Measurements from ENCODE around the gene CREB5. TPM values are rescaled to one million over a fixed set of nuclear protein-coding genes. Genes with fewer than 3 reads are reported as not detected.

Gene CREB5
- total RNA-seq, 1 experiment from 2014 or later = 1.3 TPM

DNA sequence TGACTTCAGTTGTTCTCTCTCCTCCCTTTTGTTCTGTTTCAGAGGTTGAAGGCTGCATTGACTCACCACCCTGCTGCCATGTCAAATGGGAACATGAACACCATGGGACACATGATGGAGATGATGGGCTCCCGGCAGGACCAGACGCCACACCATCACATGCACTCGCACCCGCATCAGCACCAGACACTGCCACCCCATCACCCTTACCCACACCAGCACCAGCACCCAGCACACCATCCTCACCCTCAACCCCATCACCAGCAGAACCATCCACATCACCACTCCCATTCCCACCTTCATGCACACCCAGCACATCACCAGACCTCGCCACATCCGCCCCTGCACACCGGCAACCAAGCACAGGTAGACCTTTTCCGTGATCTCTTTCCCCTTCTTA is 391.8 kb downstream of the CREB5 start (continued):
- no peak for TF ChIP-seq FOXJ3 (CRISPR knock-in tag; IDR thresholded peaks at IDR 0.05; ENCODE audit: borderline replicate concordance)

DNA sequence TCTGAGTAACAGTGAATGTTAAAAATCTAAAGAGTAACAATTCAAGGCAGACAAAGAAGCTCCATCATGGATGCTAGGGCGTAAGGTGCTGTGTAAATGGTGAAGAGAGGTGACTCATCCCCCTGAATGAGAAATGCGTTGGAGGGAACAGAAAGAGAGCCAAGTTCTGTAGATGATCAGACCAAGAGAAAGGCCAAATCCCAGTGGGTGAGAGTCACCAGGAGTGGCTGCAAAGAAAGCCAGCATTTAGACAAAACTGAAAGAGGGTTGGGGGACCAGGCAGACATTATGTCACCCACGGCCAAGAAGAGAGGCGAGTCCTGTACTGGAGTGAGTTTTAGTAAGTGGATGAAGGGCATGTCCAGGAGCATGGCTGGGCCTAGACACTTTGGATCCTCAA is 392.7 kb downstream of the CREB5 start:
- H3K36me3 Mint-ChIP-seq = no peaks in the 10 kb centered on the region
- POLR2A ChIA-PET = no interaction called here
- H3K4me3 Mint-ChIP-seq = no peak overlapping the region
- H3K4me1 Mint-ChIP-seq = peaks cover 5% of the 10 kb centered on the region
- CTCF ChIA-PET = no interaction called here
- no peaks in the 10 kb centered on the region for H3K27me3 Mint-ChIP-seq (ENCODE audit: low read depth)
- no peak for DNase-seq (ENCODE audit: low spot score)
- H3K9me3 Mint-ChIP-seq = no peaks in the 10 kb centered on the region
- no peak overlapping the region for H3K27ac Mint-ChIP-seq
- TF ChIP-seq KAT7 (CRISPR knock-in tag; IDR thresholded peaks at IDR 0.05; ENCODE audit: borderline replicate concordance) (no peak), TCF7 (CRISPR knock-in tag; IDR thresholded peaks at IDR 0.05; ENCODE audit: low read depth) (no peak), MYBL2 (CRISPR knock-in tag; IDR thresholded peaks at IDR 0.05) (no peak), NR2C2 (CRISPR knock-in tag; IDR thresholded peaks at IDR 0.05) (no peak), NFATC4 (CRISPR knock-in tag; IDR thresholded peaks at IDR 0.05) (no peak), HMGA2 (CRISPR knock-in tag; IDR thresholded peaks at IDR 0.05) (no peak), ZBTB21 (CRISPR knock-in tag; IDR thresholded peaks at IDR 0.05; ENCODE audit: borderline replicate concordance) (no peak), NFYB (CRISPR knock-in tag; conservative IDR thresholded peaks at IDR 0.05; ENCODE audit: low read depth) (no peak), OVOL2 (CRISPR knock-in tag; IDR thresholded peaks at IDR 0.05; ENCODE audit: borderline replicate concordance) (no peak), ZNF396 (CRISPR knock-in tag; IDR thresholded peaks at IDR 0.05; ENCODE audit: borderline replicate concordance) (no peak), FOXK1 (CRISPR knock-in tag; IDR thresholded peaks at IDR 0.05) (no peak)
- TF ChIP-seq, protein P1, sequence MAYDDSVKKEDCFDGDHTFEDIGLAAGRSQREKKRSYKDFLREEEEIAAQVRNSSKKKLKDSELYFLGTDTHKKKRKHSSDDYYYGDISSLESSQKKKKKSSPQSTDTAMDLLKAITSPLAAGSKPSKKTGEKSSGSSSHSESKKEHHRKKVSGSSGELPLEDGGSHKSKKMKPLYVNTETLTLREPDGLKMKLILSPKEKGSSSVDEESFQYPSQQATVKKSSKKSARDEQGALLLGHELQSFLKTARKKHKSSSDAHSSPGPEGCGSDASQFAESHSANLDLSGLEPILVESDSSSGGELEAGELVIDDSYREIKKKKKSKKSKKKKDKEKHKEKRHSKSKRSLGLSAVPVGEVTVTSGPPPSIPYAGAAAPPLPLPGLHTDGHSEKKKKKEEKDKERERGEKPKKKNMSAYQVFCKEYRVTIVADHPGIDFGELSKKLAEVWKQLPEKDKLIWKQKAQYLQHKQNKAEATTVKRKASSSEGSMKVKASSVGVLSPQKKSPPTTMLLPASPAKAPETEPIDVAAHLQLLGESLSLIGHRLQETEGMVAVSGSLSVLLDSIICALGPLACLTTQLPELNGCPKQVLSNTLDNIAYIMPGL (CRISPR knock-in tag; IDR thresholded peaks at IDR 0.05) = no peak
- TF ChIP-seq, protein P2, sequence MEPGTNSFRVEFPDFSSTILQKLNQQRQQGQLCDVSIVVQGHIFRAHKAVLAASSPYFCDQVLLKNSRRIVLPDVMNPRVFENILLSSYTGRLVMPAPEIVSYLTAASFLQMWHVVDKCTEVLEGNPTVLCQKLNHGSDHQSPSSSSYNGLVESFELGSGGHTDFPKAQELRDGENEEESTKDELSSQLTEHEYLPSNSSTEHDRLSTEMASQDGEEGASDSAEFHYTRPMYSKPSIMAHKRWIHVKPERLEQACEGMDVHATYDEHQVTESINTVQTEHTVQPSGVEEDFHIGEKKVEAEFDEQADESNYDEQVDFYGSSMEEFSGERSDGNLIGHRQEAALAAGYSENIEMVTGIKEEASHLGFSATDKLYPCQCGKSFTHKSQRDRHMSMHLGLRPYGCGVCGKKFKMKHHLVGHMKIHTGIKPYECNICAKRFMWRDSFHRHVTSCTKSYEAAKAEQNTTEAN (CRISPR knock-in tag; IDR thresholded peaks at IDR 0.05) = no peak
- TF ChIP-seq, protein P3, sequence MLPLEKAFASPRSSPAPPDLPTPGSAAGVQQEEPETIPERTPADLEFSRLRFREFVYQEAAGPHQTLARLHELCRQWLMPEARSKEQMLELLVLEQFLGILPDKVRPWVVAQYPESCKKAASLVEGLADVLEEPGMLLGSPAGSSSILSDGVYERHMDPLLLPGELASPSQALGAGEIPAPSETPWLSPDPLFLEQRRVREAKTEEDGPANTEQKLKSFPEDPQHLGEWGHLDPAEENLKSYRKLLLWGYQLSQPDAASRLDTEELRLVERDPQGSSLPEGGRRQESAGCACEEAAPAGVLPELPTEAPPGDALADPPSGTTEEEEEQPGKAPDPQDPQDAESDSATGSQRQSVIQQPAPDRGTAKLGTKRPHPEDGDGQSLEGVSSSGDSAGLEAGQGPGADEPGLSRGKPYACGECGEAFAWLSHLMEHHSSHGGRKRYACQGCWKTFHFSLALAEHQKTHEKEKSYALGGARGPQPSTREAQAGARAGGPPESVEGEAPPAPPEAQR (CRISPR knock-in tag; IDR thresholded peaks at IDR 0.05) = no peak
- ATAC-seq = no peak

DNA sequence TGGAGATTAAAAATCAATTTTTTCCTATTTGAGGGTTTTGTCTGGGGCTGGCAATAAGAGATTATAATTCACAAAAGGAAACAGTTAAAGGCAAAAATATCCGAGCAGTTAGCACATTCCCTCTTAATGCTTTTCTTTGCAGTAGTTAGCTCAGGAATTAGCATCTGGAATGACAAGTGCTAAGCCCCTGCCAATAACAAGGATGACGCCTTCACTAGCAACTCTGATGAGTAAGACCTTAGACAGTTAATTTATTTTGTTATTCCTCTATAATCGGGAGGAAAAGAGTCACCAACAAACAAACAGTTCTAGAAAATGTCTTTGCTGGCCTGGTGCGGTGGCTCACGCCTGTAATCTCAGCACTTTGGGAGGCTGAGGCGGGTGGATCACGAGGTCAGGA is 394.5 kb downstream of the CREB5 start:
- Mint-ChIP-seq H3K9me3 (no peaks in the 10 kb centered on the region), H3K4me1 (peaks cover 5% of the 10 kb centered on the region), H3K4me3 (no peak overlapping the region), H3K27me3 (ENCODE audit: low read depth) (no peaks in the 10 kb centered on the region), H3K27ac (no peak overlapping the region), H3K36me3 (no peaks in the 10 kb centered on the region)
- ATAC-seq (no peak), DNase-seq (ENCODE audit: low spot score) (no peak)
- CTCF ChIA-PET = interaction anchor here (1.3 kb wide), 1 partner anchor 120 kb away, joined by 3 read pairs; no protein-coding TSS in a partner anchor
- POLR2A ChIA-PET = no interaction called here
- TF ChIP-seq, protein P4, sequence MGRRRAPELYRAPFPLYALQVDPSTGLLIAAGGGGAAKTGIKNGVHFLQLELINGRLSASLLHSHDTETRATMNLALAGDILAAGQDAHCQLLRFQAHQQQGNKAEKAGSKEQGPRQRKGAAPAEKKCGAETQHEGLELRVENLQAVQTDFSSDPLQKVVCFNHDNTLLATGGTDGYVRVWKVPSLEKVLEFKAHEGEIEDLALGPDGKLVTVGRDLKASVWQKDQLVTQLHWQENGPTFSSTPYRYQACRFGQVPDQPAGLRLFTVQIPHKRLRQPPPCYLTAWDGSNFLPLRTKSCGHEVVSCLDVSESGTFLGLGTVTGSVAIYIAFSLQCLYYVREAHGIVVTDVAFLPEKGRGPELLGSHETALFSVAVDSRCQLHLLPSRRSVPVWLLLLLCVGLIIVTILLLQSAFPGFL (CRISPR knock-in tag; IDR thresholded peaks at IDR 0.05; ENCODE audit: borderline replicate concordance) = no peak
- no peak for TF ChIP-seq ZNF138 (CRISPR knock-in tag; conservative IDR thresholded peaks at IDR 0.05)
- TF ChIP-seq ZNF263 (CRISPR knock-in tag; IDR thresholded peaks at IDR 0.05; ENCODE audit: low read depth) = no peak
- no peak for TF ChIP-seq ZNF423 (CRISPR knock-in tag; IDR thresholded peaks at IDR 0.05)
- no peak for TF ChIP-seq JUN (CRISPR knock-in tag; IDR thresholded peaks at IDR 0.05)
- TF ChIP-seq, protein P5, sequence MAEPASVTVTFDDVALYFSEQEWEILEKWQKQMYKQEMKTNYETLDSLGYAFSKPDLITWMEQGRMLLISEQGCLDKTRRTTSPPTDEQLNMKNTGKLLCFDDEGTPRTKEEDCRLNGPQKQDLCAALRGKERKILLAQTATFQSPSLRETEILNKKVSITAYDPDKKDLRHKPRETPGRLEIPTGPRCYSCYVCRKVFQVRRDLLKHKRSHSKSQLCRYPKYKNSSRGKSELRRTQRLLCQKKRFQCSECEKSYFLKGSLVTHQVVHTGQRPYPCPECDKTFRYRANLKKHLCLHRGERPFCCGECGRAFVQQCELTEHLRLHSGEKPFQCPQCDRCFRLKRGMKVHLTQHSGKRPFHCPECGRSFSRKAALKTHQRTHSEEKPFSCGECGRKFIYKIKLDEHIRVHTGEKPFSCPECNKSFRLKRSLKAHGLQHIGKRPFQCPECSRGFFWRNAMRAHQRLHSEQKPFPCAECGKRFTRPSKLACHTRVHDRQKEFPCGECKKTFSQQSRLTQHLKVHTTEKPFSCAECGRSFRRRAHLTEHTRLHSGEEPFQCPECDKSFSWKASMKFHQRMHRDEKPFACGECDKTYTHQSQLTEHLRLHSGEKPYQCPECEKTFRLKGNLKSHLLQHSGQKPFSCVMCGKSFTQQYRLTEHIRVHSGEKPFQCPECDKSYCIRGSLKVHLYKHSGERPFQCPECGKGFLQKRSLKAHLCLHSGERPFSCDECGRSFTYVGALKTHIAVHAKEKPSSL (CRISPR knock-in tag; conservative IDR thresholded peaks at IDR 0.05) = no peak
- no peak for TF ChIP-seq ZNF219 (CRISPR knock-in tag; IDR thresholded peaks at IDR 0.05; ENCODE audit: borderline replicate concordance)
- TF ChIP-seq CREM (CRISPR knock-in tag; IDR thresholded peaks at IDR 0.05) = no peak
- TF ChIP-seq, protein P6, sequence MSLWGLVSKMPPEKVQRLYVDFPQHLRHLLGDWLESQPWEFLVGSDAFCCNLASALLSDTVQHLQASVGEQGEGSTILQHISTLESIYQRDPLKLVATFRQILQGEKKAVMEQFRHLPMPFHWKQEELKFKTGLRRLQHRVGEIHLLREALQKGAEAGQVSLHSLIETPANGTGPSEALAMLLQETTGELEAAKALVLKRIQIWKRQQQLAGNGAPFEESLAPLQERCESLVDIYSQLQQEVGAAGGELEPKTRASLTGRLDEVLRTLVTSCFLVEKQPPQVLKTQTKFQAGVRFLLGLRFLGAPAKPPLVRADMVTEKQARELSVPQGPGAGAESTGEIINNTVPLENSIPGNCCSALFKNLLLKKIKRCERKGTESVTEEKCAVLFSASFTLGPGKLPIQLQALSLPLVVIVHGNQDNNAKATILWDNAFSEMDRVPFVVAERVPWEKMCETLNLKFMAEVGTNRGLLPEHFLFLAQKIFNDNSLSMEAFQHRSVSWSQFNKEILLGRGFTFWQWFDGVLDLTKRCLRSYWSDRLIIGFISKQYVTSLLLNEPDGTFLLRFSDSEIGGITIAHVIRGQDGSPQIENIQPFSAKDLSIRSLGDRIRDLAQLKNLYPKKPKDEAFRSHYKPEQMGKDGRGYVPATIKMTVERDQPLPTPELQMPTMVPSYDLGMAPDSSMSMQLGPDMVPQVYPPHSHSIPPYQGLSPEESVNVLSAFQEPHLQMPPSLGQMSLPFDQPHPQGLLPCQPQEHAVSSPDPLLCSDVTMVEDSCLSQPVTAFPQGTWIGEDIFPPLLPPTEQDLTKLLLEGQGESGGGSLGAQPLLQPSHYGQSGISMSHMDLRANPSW (CRISPR knock-in tag; conservative IDR thresholded peaks at IDR 0.05; ENCODE audit: low read depth) = no peak
- no peak for TF ChIP-seq KAT7 (CRISPR knock-in tag; IDR thresholded peaks at IDR 0.05; ENCODE audit: borderline replicate concordance)
- TF ChIP-seq ZBTB21 (CRISPR knock-in tag; IDR thresholded peaks at IDR 0.05; ENCODE audit: borderline replicate concordance) = no peak
